Mesenchymal stem cell (in vitro differentiated cells and primary cell): Measurements from ENCODE around the gene OGA.
"Not testable (repeated sequence)": the region's sequence is repeated elsewhere in the genome, so short reads cannot be mapped to it uniquely, and the experiment has no call there.

Experiments
- DNase-seq: peaks from one replicate; pipeline ENCODE4 v3.0.0-alpha.2; 2013
- H2AFZ ChIP-seq: one replicate; pipeline ENCODE4 v1.6.1; 2013; ENCODE audit warnings: low read depth, mild to moderate bottlenecking, control low read depth, inconsistent platforms, low read length, moderate library complexity
- H2AK5ac ChIP-seq: 2 replicates; pipeline ENCODE4 v1.6.1; 2013; ENCODE audit warnings: low read length, moderate library complexity, mild to moderate bottlenecking, inconsistent platforms; ENCODE audit not compliant: severe bottlenecking
- H2BK120ac ChIP-seq: one replicate; pipeline ENCODE4 v1.6.1; 2013; ENCODE audit warnings: low read depth, mild to moderate bottlenecking, inconsistent platforms, low read length, moderate library complexity
- H2BK12ac ChIP-seq, 2 experiments: one replicate each; pipeline ENCODE4 v1.6.1; 2013; ENCODE audit warnings: inconsistent platforms in 2 of 2, low read length in 2 of 2, mild to moderate bottlenecking in 2 of 2, moderate library complexity in 2 of 2, control low read depth in 1 of 2
- H2BK15ac ChIP-seq: one replicate; pipeline ENCODE4 v1.6.1; 2013; ENCODE audit warnings: mild to moderate bottlenecking, low read depth, inconsistent platforms; ENCODE audit not compliant: poor library complexity, severe bottlenecking
- H2BK5ac ChIP-seq: 2 replicates; pipeline ENCODE4 v1.6.1; 2013; ENCODE audit warnings: low read depth, mild to moderate bottlenecking, low read length, control low read depth, inconsistent platforms; ENCODE audit not compliant: poor library complexity, severe bottlenecking
- H3K14ac ChIP-seq, 2 experiments: one replicate each; pipeline ENCODE4 v1.6.1; 2013; ENCODE audit warnings: inconsistent platforms in 2 of 2, low read length in 2 of 2, control low read depth in 1 of 2, mild to moderate bottlenecking in 1 of 2, moderate library complexity in 1 of 2
- H3K18ac ChIP-seq, 2 experiments: one replicate each; pipeline ENCODE4 v1.6.1; 2013; ENCODE audit warnings: inconsistent platforms in 2 of 2, low read length in 2 of 2, control low read depth in 1 of 2, low read depth in 1 of 2, mild to moderate bottlenecking in 1 of 2
- H3K23ac ChIP-seq, 2 experiments: one replicate each; pipeline ENCODE4 v1.6.1; 2013; ENCODE audit warnings: inconsistent platforms in 2 of 2, low read length in 2 of 2, mild to moderate bottlenecking in 2 of 2, moderate library complexity in 2 of 2, control low read depth in 1 of 2
- H3K27ac ChIP-seq: 2 replicates; pipeline ENCODE4 v1.5.1; 2013; ENCODE audit warnings: mild to moderate bottlenecking, moderate library complexity, low read length, control low read depth, inconsistent platforms; ENCODE audit not compliant: poor library complexity, severe bottlenecking
- H3K27me3 ChIP-seq, 2 experiments: 2 replicates each; pipeline versions ENCODE4 v1.6.1 to v1.7.0; 2013; ENCODE audit warnings: low read length in 2 of 2, mild to moderate bottlenecking in 2 of 2, moderate library complexity in 2 of 2, control low read depth in 1 of 2, inconsistent platforms in 1 of 2; ENCODE audit not compliant: control insufficient read depth in 1 of 2, insufficient read depth in 1 of 2
- H3K36me3 ChIP-seq, 2 experiments: 2 replicates each; pipeline versions ENCODE4 v1.6.1 to v1.7.0; 2013; ENCODE audit warnings: low read length in 2 of 2, control low read depth in 1 of 2, inconsistent platforms in 1 of 2, low read depth in 1 of 2, mild to moderate bottlenecking in 1 of 2; ENCODE audit not compliant: insufficient read depth in 2 of 2, control insufficient read depth in 1 of 2
- H3K4ac ChIP-seq, 2 experiments: one replicate each; pipeline ENCODE4 v1.6.1; 2013; ENCODE audit warnings: inconsistent platforms in 2 of 2, low read length in 2 of 2, mild to moderate bottlenecking in 2 of 2, moderate library complexity in 2 of 2, control low read depth in 1 of 2, low read depth in 1 of 2
- H3K4me1 ChIP-seq: 2 replicates; pipeline ENCODE4 v1.6.1; 2013; ENCODE audit warnings: low read depth, low read length, control low read depth; ENCODE audit not compliant: control insufficient read depth, insufficient read depth
- H3K4me2 ChIP-seq: 2 replicates; pipeline ENCODE4 v1.6.1; 2013; ENCODE audit warnings: low read length, mild to moderate bottlenecking, inconsistent platforms; ENCODE audit not compliant: poor library complexity, severe bottlenecking
- H3K4me3 ChIP-seq, 2 experiments: 2 replicates each; pipeline versions ENCODE4 v1.5.1 to v1.7.0; 2013; ENCODE audit warnings: low read length in 2 of 2, mild to moderate bottlenecking in 2 of 2, control low read depth in 1 of 2, low read depth in 1 of 2; ENCODE audit not compliant: insufficient read depth in 1 of 2
- H3K79me1 ChIP-seq: replicated peaks from 2 replicates; pipeline ENCODE4 v1.6.1; 2013; ENCODE audit warnings: mild to moderate bottlenecking, control low read depth, low read length, inconsistent platforms; ENCODE audit not compliant: poor library complexity, severe bottlenecking
- H3K9ac ChIP-seq: 2 replicates; pipeline ENCODE4 v1.7.0; 2013; ENCODE audit warnings: mild to moderate bottlenecking, low read length, moderate library complexity
- H3K9me3 ChIP-seq: 2 replicates; pipeline ENCODE4 v1.7.0; 2013; ENCODE audit warnings: mild to moderate bottlenecking, low read length; ENCODE audit not compliant: control insufficient read depth
- H4K8ac ChIP-seq: one replicate; pipeline ENCODE4 v1.6.1; 2013; ENCODE audit warnings: inconsistent platforms, mild to moderate bottlenecking, low read length, moderate library complexity
- H4K91ac ChIP-seq: one replicate; pipeline ENCODE4 v1.6.1; 2013; ENCODE audit warnings: mild to moderate bottlenecking, low read length, inconsistent platforms
- WGBS: methylation state at CpG from one replicate; pipeline ENCODE4 v1.1.7; 2013; ENCODE audit warnings: mixed read lengths; 5-methylcytosine and 5-hydroxymethylcytosine counted together

The OGA gene

DNA sequence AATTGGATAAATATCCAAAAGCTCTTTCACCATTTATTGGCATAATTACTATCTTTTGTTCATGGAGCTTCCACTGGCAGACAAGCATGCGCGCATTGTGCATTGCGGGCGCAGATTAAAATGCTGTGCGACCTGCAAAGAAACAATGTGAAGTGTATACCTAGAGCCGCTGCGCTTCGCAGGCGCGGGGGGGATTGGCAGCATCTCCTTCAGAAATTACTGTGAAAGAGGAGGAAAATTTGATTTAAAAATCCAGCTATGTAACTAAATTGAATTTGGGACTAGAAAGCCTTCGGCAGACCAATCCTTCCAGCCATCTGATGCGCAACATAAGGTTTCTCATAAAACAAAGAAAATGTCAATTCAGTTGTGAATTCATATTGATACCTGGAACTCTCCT is 24.7 kb downstream of the OGA start:
- no peak overlapping the region for H3K4me3 ChIP-seq

GRCh38 chr10:101789686-101790085 is 28.6 kb downstream of the OGA start:
- Histone ChIP-seq H3K4ac (no peak overlapping the region), H3K9me3 (no peaks in the 10 kb centered on the region), H3K27ac (no peak overlapping the region), H3K4me3 (no peak overlapping the region), H3K23ac (no peak overlapping the region), H3K18ac (no peak overlapping the region), H2AK5ac (no peak overlapping the region), H3K14ac (no peak overlapping the region), H2BK5ac (no peak overlapping the region), H4K91ac (no peak overlapping the region), H3K4me2 (no peak overlapping the region), H2BK120ac (no peak overlapping the region), H3K9ac (no peak overlapping the region), H4K8ac (no peak overlapping the region), H2AFZ (no peak overlapping the region), H2BK15ac (no peak overlapping the region), H2BK12ac (no peak overlapping the region), H3K36me3 (peaks cover 41 to 91% of the 10 kb centered on the region in 2 experiments), H3K4me1 (no peaks in the 10 kb centered on the region), H3K27me3 (no peaks in the 10 kb centered on the region), H3K79me1 (peaks cover 17% of the 10 kb centered on the region)
- no peak for DNase-seq
- WGBS = 96% methylated on average over 5 of the region's 7 CpGs

More for the DNA sequence above, 24.7 kb downstream of the OGA start:
- no peaks in the 10 kb centered on the region for H3K9me3 ChIP-seq
- no peaks in the 10 kb centered on the region for H3K4me1 ChIP-seq
- no peak overlapping the region for H3K23ac ChIP-seq
- H4K91ac ChIP-seq = no peak overlapping the region
- H4K8ac ChIP-seq = no peak overlapping the region
- no peak overlapping the region for H2BK5ac ChIP-seq
- H2BK15ac ChIP-seq = no peak overlapping the region
- no peak overlapping the region for H2AK5ac ChIP-seq
- no peak overlapping the region for H2AFZ ChIP-seq
- H3K79me1 ChIP-seq = peaks cover 24% of the 10 kb centered on the region
- H3K14ac ChIP-seq = no peak overlapping the region
- H3K9ac ChIP-seq = no peak overlapping the region
- no peaks in the 10 kb centered on the region for H3K27me3 ChIP-seq
- over 99% methylated on average over 12 of the region's 12 CpGs for WGBS
- H2BK12ac ChIP-seq = no peak overlapping the region
- no peak overlapping the region for H3K4me2 ChIP-seq
- no peak overlapping the region for H3K18ac ChIP-seq
- H3K4ac ChIP-seq = no peak overlapping the region
- peaks cover 41 to 92% of the 10 kb centered on the region in 2 experiments for H3K36me3 ChIP-seq
- no peak overlapping the region for H3K27ac ChIP-seq
- no peak overlapping the region for H2BK120ac ChIP-seq
- DNase-seq = no peak

DNA sequence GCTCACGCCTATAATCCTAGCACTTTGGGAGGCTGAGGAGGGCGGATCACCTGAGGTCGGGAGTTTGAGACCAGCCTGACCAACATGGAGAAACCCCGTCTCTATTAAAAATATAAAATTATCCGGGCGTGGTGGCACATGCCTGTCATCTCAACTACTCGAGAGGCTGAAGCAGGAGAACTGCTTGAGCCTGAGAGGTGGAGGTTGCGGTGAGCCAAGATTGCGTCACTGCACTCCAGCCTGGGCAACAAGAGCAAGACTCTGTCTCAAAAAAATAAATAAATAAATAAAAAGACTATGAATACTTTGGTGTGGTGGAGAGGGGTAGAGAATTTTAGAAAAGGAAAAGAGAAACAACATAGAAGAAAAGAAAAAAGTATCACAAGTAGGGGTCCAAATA is 29.0 kb downstream of the OGA start:
- not testable (repeated sequence) for DNase-seq

DNA sequence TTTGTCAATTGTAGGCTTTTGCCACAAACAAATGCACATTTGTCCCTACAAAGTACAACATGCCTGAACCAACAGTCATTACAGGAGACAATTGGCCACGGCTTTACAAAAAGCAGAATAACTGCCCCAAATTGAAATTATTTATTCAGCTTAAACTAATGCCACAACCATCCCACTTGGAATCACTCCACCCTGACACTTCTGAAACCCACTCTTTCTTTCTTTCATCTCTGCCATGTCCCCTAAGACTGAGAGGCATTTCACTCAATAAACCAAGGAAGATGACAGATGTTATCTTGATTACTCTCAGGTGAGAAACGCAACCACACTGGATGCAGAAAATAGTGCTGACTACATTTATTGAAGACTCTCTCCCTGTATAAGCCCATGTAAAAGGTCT is 32.4 kb downstream of the OGA start:
- no peak overlapping the region for H3K14ac ChIP-seq
- no peak overlapping the region for H2BK15ac ChIP-seq
- H2AK5ac ChIP-seq = no peak overlapping the region
- H3K4ac ChIP-seq = no peak overlapping the region
- no peak overlapping the region for H3K23ac ChIP-seq
- no peak overlapping the region for H2AFZ ChIP-seq
- H4K8ac ChIP-seq = no peak overlapping the region
- H3K4me3 ChIP-seq = no peak overlapping the region
- no peak for DNase-seq
- H3K36me3 ChIP-seq = peaks cover 40 to 72% of the 10 kb centered on the region in 2 experiments
- H3K9me3 ChIP-seq = no peaks in the 10 kb centered on the region
- H3K27ac ChIP-seq = no peak overlapping the region
- H2BK12ac ChIP-seq = no peak overlapping the region
- no peak overlapping the region for H2BK5ac ChIP-seq
- no peak overlapping the region for H3K4me2 ChIP-seq
- H3K4me1 ChIP-seq = peaks cover 19% of the 10 kb centered on the region
- H4K91ac ChIP-seq = no peak overlapping the region
- H3K18ac ChIP-seq = no peak overlapping the region
- WGBS = 97% methylated on average over 2 of the region's 2 CpGs
- peaks cover 15% of the 10 kb centered on the region for H3K79me1 ChIP-seq
- no peak overlapping the region for H2BK120ac ChIP-seq
- H3K9ac ChIP-seq = no peak overlapping the region
- H3K27me3 ChIP-seq = no peaks in the 10 kb centered on the region

More for the DNA sequence above, 29.0 kb downstream of the OGA start:
- H3K4ac ChIP-seq, H3K9ac ChIP-seq, H4K91ac ChIP-seq, H3K27me3 ChIP-seq, H2BK15ac ChIP-seq, H2BK120ac ChIP-seq, H2AK5ac ChIP-seq, H3K4me1 ChIP-seq, H2BK5ac ChIP-seq, H3K4me2 ChIP-seq, H4K8ac ChIP-seq, H3K9me3 ChIP-seq, H2BK12ac ChIP-seq, H3K23ac ChIP-seq, H3K4me3 ChIP-seq, H2AFZ ChIP-seq, H3K27ac ChIP-seq, H3K18ac ChIP-seq, H3K14ac ChIP-seq: not testable (repeated sequence)
- peaks cover 41 to 91% of the 10 kb centered on the region in 2 experiments for H3K36me3 ChIP-seq
- 97% methylated on average over 7 of the region's 9 CpGs for WGBS
- H3K79me1 ChIP-seq = peaks cover 17% of the 10 kb centered on the region
